ENCODE results near the gene SREK1. TPM values are rescaled to one million over a fixed set of nuclear protein-coding genes. Genes with fewer than 3 reads are reported as not detected.

The SREK1 gene
- total RNA-seq, 4 donors from 2014 or later, result 29.9 to 51.9 (median 44.9) TPM

GRCh38 chr5:66161356-66161755 is 17.3 kb downstream of the SREK1 start:
- over 99% methylated on average over 5 of the region's 5 CpGs for WGBS
- Histone ChIP-seq H3K36me3 (peaks cover 37 to 76% (median 60%) of the 10 kb centered on the region in 4 donors), H3K4me1 (no peaks in the 10 kb centered on the region), H3K9me3 (no peaks in the 10 kb centered on the region), H3K27ac (replicated peaks in 1 of 4) (no peak overlapping the region), H3K4me3 (no peak overlapping the region), H3K27me3 (no peaks in the 10 kb centered on the region)
- no peak for DNase-seq (ENCODE audit: extremely low spot score)
- intact Hi-C loops (cut with DNase I), result no loop called here
- TF ChIP-seq CTCF (IDR thresholded peaks at IDR 0.05), result no peak
- no peak for TF ChIP-seq EP300 (IDR thresholded peaks at IDR 0.05)
- no peak for TF ChIP-seq POLR2AphosphoS5 (IDR thresholded peaks at IDR 0.05)
- no peak for TF ChIP-seq POLR2A (IDR thresholded peaks at IDR 0.05; ENCODE audit: low read depth)

- Histone ChIP-seq H3K4me1 (no peaks in the 10 kb centered on the region), H3K4me3 (no peak overlapping the region), H3K27ac (replicated peaks in 1 of 4) (no peak overlapping the region), H3K27me3 (no peaks in the 10 kb centered on the region), H3K36me3 (peaks cover 44 to 91% (median 69%) of the 10 kb centered on the region in 4 donors), H3K9me3 (no peaks in the 10 kb centered on the region)
- no peak for DNase-seq (ENCODE audit: extremely low spot score)
- TF ChIP-seq CTCF (IDR thresholded peaks at IDR 0.05) (no peak), POLR2A (IDR thresholded peaks at IDR 0.05; ENCODE audit: low read depth) (no peak), EP300 (IDR thresholded peaks at IDR 0.05) (no peak), POLR2AphosphoS5 (IDR thresholded peaks at IDR 0.05) (no peak)
- WGBS, result 82% methylated on average over 8 of the region's 8 CpGs
- intact Hi-C loops (cut with DNase I), result no loop called here
Observed at GRCh38 chr5:66164044-66164790, 20.1 kb downstream of the SREK1 start.

GRCh38 chr5:66168226-66168625 is 24.1 kb downstream of the SREK1 start:
- TF ChIP-seq POLR2A (IDR thresholded peaks at IDR 0.05; ENCODE audit: low read depth), result no peak
- TF ChIP-seq CTCF (IDR thresholded peaks at IDR 0.05), result no peak
- TF ChIP-seq POLR2AphosphoS5 (IDR thresholded peaks at IDR 0.05), result no peak
- no peak for TF ChIP-seq EP300 (IDR thresholded peaks at IDR 0.05)
- no peak for DNase-seq (ENCODE audit: extremely low spot score)
- 97% methylated on average over 4 of the region's 4 CpGs for WGBS

GRCh38 chr5:66169534-66169933 is 25.4 kb downstream of the SREK1 start:
- no peaks in the 10 kb centered on the region for H3K27me3 ChIP-seq
- 93% methylated on average over 4 of the region's 4 CpGs for WGBS
- TF ChIP-seq CTCF (IDR thresholded peaks at IDR 0.05), result no peak
- no peak for TF ChIP-seq POLR2A (IDR thresholded peaks at IDR 0.05; ENCODE audit: low read depth)
- TF ChIP-seq EP300 (IDR thresholded peaks at IDR 0.05), result no peak
- no peak for TF ChIP-seq POLR2AphosphoS5 (IDR thresholded peaks at IDR 0.05)
- intact Hi-C loops (cut with DNase I), result no loop called here
- no peak for DNase-seq (ENCODE audit: extremely low spot score)
- H3K9me3 ChIP-seq, result no peaks in the 10 kb centered on the region
- no peak overlapping the region for H3K27ac ChIP-seq (replicated peaks in 1 of 4)
- H3K4me1 ChIP-seq, result no peaks in the 10 kb centered on the region
- no peak overlapping the region for H3K4me3 ChIP-seq
- H3K36me3 ChIP-seq, result peaks cover 13 to 82% (median 50%) of the 10 kb centered on the region in 4 donors

More at GRCh38 chr5:66168226-66168625, 24.1 kb downstream of the SREK1 start:
- H3K27me3 ChIP-seq, result no peaks in the 10 kb centered on the region
- H3K36me3 ChIP-seq, result peaks cover 20 to 84% (median 60%) of the 10 kb centered on the region in 4 donors
- no peaks in the 10 kb centered on the region for H3K4me1 ChIP-seq
- H3K9me3 ChIP-seq, result no peaks in the 10 kb centered on the region
- intact Hi-C loops (cut with DNase I), result no loop called here
- H3K27ac ChIP-seq (replicated peaks in 1 of 4), result no peak overlapping the region
- no peak overlapping the region for H3K4me3 ChIP-seq

All from esophagus muscularis mucosa (tissue), 4 donors.